Stimulated activated CD4-positive, alpha-beta T cell treated with anti-CD3 and anti-CD28 coated beads, Interleukin-2, amount 100 ng/mL, for 4 hours (primary cell): ENCODE results near the gene CBLB.

ENCODE experiments used
- DNase-seq: peaks from one replicate; pipeline ENCODE4 v3.0.0-alpha.2; 2020; ENCODE audit warnings: low read depth

The CBLB gene

DNA sequence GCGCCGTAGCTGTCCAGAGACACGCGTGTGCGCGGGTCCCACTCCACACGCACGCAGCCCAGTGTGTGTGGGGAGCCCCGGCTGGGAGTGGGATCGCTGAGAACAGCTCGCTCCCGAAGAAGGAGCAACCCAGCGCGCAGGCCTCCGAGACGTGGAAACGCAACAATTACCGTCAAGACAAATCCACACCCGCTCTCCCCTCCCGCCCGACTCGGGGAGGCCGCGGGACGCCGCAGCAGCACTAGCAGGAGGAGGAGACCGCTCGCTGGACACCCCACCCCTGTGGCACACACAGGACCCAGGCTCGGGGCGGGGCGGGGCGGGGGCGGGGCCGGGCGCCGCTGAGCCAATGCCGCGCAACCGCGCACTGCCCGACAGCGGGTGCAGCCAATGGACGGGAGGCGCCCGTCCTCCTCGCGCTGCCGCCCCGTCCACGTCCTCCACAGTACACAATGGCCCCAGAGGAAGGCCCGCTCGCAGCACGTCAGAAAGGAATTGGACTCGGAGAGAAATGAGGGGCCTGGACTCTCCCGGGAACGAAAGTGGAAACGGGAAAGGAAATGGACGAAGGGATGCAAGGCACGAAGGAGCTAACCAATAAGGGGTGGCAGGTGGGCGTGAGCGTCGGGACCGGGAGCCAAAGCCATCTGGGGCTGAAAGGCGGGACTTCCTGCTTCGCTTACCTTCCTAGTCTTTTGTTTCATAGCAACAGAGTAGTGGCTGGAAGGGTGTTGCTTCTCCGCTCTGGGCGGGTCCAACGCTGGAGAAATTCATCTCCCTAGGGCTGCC lies at the start of gene CBLB:
Gene CBLB, minus strand, starts transcription at position 271 of the 789 bp plus-strand sequence. CDS start 1,435 bp downstream, outside the sequence.
- peak; percentile 73 for DNase-seq

GRCh38 chr3:105916767-105917166 lies 48.0 kb upstream of the CBLB start:
- DNase-seq = no peak

- no peak for DNase-seq
These were observed 46.7 kb upstream of the CBLB start for GRCh38 chr3:105915524-105915923.

- no peak for DNase-seq
These were observed 44.8 kb upstream of the CBLB start for GRCh38 chr3:105913616-105914015.

DNA sequence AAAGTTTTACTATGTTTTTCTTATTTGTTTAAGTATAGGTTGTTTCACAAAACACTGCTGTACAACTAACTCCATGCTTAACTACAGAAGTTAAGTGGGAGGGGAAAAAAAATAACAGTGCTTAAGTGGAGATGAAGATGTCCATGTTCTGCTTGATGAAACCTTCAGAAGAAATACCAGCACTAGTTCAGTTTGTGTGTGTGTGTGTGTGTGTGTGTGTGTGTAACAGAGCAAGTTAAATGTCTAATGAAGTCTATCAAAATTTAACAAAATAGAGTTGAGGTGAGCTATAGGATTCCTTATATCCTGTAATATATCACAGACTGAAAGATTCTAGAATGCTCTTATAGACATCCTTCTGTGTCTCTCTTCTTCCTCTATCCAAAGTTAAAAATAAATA lies 44.1 kb upstream of the CBLB start:
- DNase-seq = no peak

- DNase-seq = no peak
These were observed 42.7 kb upstream of the CBLB start for GRCh38 chr3:105911496-105911895.

GRCh38 chr3:105907777-105908176 lies 39.0 kb upstream of the CBLB start:
- DNase-seq = no peak

DNA sequence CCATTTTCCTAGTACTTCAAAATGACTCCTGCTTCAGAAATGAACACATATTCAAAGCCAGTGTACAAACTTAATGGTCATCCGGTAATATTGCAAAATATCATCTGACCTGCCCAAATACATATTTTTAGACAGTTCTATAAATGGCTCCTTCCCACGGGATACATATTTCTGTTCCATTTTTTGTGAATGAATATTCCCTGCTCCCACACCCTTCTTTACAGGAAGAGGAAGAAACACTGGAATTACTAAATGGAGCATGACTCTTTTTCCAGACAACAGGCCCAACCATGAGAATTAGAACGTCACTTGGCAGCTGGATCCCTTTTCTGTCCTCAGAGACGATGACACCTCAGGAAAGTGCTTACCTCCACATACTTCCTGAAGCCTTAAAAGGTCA lies 38.0 kb upstream of the CBLB start:
- no peak for DNase-seq

GRCh38 chr3:105906345-105906744 lies 37.5 kb upstream of the CBLB start:
- no peak for DNase-seq

DNA sequence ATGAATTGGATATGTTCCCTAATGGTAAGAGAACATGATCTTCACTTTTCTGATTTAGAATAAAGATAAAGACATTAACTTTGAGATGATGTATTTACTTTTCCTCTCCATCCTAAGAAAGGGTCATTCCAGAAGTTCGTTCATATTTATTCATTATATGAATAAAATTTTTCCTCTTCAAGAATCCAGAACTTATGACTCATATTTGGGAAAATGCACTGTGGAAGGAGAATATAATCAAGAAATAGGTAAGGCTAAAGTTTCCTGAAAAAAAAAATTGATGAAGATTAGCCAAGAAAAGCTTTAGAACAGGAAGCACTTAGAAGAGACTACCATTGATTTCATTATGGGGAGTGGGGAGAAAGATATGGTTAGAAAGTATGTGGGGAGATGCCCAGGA lies 36.5 kb upstream of the CBLB start:
- DNase-seq = no peak

GRCh38 chr3:105904678-105905284 lies 36.0 kb upstream of the CBLB start:
- no peak for DNase-seq

- DNase-seq = no peak
These were observed 35.4 kb upstream of the CBLB start for GRCh38 chr3:105904251-105904650.

DNA sequence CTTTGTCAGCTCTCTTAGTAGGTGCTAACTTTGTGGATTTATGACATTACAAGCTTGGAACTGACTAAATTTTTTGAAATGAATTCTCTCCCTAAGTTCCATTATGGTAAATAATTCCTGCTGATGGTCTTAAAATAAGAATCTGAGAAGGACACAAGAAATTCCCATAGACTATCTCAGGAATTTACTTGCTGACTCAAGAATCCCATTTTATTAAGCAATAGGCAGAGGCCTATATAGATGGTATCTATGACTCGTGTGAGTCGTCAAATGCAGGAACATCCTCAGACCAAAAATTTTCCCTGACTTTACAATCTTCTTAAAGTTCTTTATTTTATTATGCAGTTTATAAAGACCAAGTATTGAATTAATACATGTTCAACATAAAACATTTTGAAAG lies 30.7 kb upstream of the CBLB start:
- no peak for DNase-seq

DNA sequence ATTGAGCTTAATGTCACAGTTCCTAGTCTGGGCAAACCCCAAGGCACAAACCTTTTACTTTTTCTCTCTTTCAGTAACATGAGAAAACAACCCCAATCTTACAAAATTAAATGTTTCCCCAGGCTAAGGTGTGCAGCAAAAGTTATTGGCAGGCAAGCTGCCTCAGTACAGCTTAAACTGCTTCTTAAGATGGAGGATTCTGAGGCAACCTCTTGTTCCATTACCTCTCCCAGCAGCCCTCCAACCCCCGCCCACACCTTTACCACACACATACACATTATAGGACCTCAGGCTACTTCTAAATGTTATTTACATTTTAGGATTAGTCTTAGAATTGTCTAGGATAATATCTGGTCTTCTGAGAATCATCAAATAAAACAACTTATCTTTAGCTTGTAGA lies 22.3 kb upstream of the CBLB start:
- DNase-seq = no peak

- DNase-seq = no peak
These were observed 20.1 kb upstream of the CBLB start for GRCh38 chr3:105888621-105889579.

DNA sequence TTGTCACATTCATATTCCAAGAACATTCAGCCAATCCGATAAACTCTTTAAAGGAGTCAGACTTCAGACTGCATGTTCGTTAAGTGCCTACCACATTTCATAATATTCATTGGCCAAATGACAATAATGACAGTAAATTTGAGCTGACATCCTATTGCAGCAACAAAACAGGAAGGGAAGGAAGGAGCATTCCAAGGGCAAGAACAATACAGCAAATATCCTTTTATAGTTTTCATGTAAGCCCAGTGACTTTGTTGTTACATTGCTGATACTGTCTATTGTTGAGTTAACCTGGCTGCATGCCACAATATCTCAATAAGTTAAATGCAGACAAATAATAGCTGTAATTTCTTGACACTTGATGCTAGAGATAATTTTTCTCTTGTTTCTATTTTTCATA lies 16.4 kb upstream of the CBLB start:
- DNase-seq = no peak

GRCh38 chr3:105883798-105884377 lies 15.1 kb upstream of the CBLB start:
- DNase-seq = no peak

- no peak for DNase-seq
These were observed 12.0 kb upstream of the CBLB start for GRCh38 chr3:105880681-105881290.

DNA sequence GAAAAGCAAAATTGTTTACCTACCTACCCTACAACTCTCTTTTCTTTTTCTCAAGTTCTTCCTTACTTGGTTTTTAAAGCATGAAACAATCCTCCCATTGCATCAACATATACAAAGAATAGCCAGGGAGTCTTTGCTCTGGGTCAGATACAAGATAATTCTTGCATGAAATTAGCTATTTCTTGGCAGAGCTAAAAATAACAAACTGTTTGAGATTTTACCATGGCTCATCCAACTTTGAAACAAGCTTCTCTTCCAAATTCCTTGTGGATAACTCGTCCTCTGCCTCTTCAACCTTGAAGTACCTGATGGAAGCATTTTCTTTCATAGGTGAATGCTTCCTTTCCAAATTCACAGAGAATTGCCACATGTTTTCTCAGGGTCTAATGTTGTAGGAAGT lies 9.2 kb upstream of the CBLB start:
- DNase-seq = no peak

GRCh38 chr3:105877336-105877910 lies 8.6 kb upstream of the CBLB start:
- no peak for DNase-seq

DNA sequence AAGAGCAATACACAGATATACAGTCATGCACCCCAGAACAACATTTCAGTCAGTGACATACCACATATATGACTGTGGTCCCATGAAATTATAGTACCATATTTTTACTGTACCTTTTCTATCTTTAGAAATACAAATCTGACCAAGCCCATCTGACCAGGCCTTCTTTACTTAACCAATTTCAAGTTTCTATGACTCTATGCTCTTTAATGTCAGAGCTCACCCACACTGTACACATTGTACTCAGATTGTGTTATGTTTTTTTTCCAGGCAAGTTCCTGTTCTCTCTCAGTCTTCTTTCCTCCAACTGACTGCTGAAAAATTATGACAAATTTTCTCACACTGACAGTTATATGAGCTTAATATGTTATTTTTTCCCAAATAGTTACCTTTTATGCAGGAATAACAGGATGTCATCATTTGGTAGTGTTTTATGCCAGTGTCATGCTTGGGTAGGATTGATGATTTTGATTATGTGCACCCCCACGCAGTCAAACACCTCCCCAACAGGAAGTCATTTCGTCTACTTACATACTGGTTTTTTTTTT lies 8.0 kb upstream of the CBLB start:
- DNase-seq = no peak
